Measurements from ENCODE around the gene SMARCB1. TPM values are rescaled to one million over a fixed set of nuclear protein-coding genes. Genes with fewer than 3 reads are reported as not detected.

The SMARCB1 gene
- total and polyA plus RNA-seq, 2 of the 4 experiments (the other 2 are of a cell fraction) = 110 to 159 TPM

GRCh38 chr22:23837496-23837859, 50.7 kb downstream of the SMARCB1 start:
- no peak overlapping the region for H3K4me2 ChIP-seq (ENCODE audit: low read depth, low read length)
- ATAC-seq (ENCODE audit: low read depth) = no peak
- peaks cover 33% of the 10 kb centered on the region for H3K36me3 ChIP-seq (ENCODE audit: control insufficient read depth, insufficient read depth, low read length)
- no peak overlapping the region for H3K4me3 ChIP-seq (ENCODE audit: insufficient read depth, low read depth, low read length)
- intact Hi-C loops (cut with micrococcal nuclease) (no loop called here), dilution Hi-C loops (cut with HindIII; ENCODE audit: low sequenced_read_pairs, unreplicated experiment) (no loop called here), in situ Hi-C loops (cut with MboI; ENCODE audit: low sequenced_read_pairs) (no loop called here)
- no peaks in the 10 kb centered on the region; the same call in 1 of the 2 replicates for H3K27me3 ChIP-seq (ENCODE audit: control insufficient read depth, insufficient read depth, low read length)
- no peak overlapping the region for H2BK15ac ChIP-seq (ENCODE audit: low read depth, low read length)
- H3K4me1 ChIP-seq (ENCODE audit: control insufficient read depth, insufficient read depth, low read length) = peaks cover 2% of the 10 kb centered on the region
- H3K79me1 ChIP-seq (ENCODE audit: low read depth in 1 of 2, low read length in 2 of 2) = peaks cover 0 to 14% of the 10 kb centered on the region in 2 experiments; a peak in 2 of 4 replicates
- BruUV-seq (replicated peaks) = no TSS peak
- ChIA-PET CTCF (no interaction called here), POLR2A (ENCODE audit: unreplicated experiment) (no interaction called here)
- no peak overlapping the region for H2BK5ac ChIP-seq (ENCODE audit: low read depth, low read length, poor library complexity, severe bottlenecking)
- H3K9ac ChIP-seq (ENCODE audit: low read depth, low read length) = no peak overlapping the region
- no peak overlapping the region for H3K4ac ChIP-seq (ENCODE audit: low read depth, low read length)
- H3K56ac ChIP-seq (ENCODE audit: extremely low read depth, insufficient read depth, low read length) = no peak overlapping the region
- no peak overlapping the region for H3K23ac ChIP-seq (ENCODE audit: low read depth, low read length)
- 77% methylated on average over 12 of the region's 12 CpGs; no CpG with 5 or more reads in 1 of the 2 experiments for WGBS, 2 experiments (ENCODE audit: extremely low coverage in 2 of 2, insufficient read length in 1 of 2)
- H3K9me1 ChIP-seq (ENCODE audit: insufficient read depth, low read length) = no peaks in the 10 kb centered on the region
- H3K27ac ChIP-seq (ENCODE audit: insufficient read depth, low read length) = no peak overlapping the region
- H4K20me1 ChIP-seq (ENCODE audit: insufficient read depth, low read length) = peaks cover 16% of the 10 kb centered on the region; the same call in 1 of the 2 replicates
- no peak overlapping the region for H2BK120ac ChIP-seq (ENCODE audit: low read depth, low read length)
- H2AK9ac ChIP-seq (replicated peaks; ENCODE audit: low read depth, low read length, poor library complexity) = no peak overlapping the region
- no peak overlapping the region for H2AK5ac ChIP-seq (ENCODE audit: low read depth, low read length)
- no peak overlapping the region for H4K5ac ChIP-seq (ENCODE audit: low read depth, low read length)
- H2BK20ac ChIP-seq (ENCODE audit: low read depth, low read length) = no peak overlapping the region
- H4K91ac ChIP-seq (ENCODE audit: insufficient read depth, low read depth, low read length) = no peak overlapping the region
- DNase-seq = no peak
- no peak overlapping the region for H3K14ac ChIP-seq (replicated peaks; ENCODE audit: low read depth, low read length)
- H4K8ac ChIP-seq (ENCODE audit: low read depth in 2 of 2, low read length in 2 of 2) = no peak overlapping the region
- H2AFZ ChIP-seq (replicated peaks; ENCODE audit: low read length, poor library complexity) = no peak overlapping the region
- H3K18ac ChIP-seq (ENCODE audit: low read depth, low read length) = no peak overlapping the region
- no peak for TF ChIP-seq BHLHE40 (IDR thresholded peaks at IDR 0.05; ENCODE audit: low read depth, low read length)
- TF ChIP-seq CEBPB (IDR thresholded peaks at IDR 0.05; ENCODE audit: low read depth, low read length) = no peak
- TF ChIP-seq RCOR1 (IDR thresholded peaks at IDR 0.05; ENCODE audit: insufficient replicate concordance, low read length) = no peak
- no peak for TF ChIP-seq NFE2L2 (IDR thresholded peaks at IDR 0.05; ENCODE audit: low read depth, low read length)
- TF ChIP-seq, protein P1, sequence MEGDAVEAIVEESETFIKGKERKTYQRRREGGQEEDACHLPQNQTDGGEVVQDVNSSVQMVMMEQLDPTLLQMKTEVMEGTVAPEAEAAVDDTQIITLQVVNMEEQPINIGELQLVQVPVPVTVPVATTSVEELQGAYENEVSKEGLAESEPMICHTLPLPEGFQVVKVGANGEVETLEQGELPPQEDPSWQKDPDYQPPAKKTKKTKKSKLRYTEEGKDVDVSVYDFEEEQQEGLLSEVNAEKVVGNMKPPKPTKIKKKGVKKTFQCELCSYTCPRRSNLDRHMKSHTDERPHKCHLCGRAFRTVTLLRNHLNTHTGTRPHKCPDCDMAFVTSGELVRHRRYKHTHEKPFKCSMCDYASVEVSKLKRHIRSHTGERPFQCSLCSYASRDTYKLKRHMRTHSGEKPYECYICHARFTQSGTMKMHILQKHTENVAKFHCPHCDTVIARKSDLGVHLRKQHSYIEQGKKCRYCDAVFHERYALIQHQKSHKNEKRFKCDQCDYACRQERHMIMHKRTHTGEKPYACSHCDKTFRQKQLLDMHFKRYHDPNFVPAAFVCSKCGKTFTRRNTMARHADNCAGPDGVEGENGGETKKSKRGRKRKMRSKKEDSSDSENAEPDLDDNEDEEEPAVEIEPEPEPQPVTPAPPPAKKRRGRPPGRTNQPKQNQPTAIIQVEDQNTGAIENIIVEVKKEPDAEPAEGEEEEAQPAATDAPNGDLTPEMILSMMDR (conservative IDR thresholded peaks at IDR 0.05; ENCODE audit: low read depth, low read length) = no peak
- no peak for TF ChIP-seq CHD1 (IDR thresholded peaks at IDR 0.05; ENCODE audit: low read depth, low read length)
- TF ChIP-seq SMC3 (IDR thresholded peaks at IDR 0.05; ENCODE audit: low read depth, low read length) = no peak
- no peak for TF ChIP-seq FOS (IDR thresholded peaks at IDR 0.05; ENCODE audit: low read depth, low read length)
- no peak for TF ChIP-seq MXI1 (IDR thresholded peaks at IDR 0.05; ENCODE audit: borderline replicate concordance, low read depth, low read length)
- no peak for TF ChIP-seq ELK1 (IDR thresholded peaks at IDR 0.05; ENCODE audit: borderline replicate concordance, low read depth, low read length)
- TF ChIP-seq RAD21 (IDR thresholded peaks at IDR 0.05; ENCODE audit: low read length) = no peak
- TF ChIP-seq RFX5 (IDR thresholded peaks at IDR 0.05; ENCODE audit: low read depth, low read length) = no peak
- TF ChIP-seq MAFK (IDR thresholded peaks at IDR 0.05; ENCODE audit: low read depth, low read length) = no peak
- TF ChIP-seq, protein P2, sequence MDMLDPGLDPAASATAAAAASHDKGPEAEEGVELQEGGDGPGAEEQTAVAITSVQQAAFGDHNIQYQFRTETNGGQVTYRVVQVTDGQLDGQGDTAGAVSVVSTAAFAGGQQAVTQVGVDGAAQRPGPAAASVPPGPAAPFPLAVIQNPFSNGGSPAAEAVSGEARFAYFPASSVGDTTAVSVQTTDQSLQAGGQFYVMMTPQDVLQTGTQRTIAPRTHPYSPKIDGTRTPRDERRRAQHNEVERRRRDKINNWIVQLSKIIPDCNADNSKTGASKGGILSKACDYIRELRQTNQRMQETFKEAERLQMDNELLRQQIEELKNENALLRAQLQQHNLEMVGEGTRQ (IDR thresholded peaks at IDR 0.05; ENCODE audit: low read depth, low read length) = no peak
- no peak for TF ChIP-seq MAZ (IDR thresholded peaks at IDR 0.05; ENCODE audit: borderline replicate concordance, low read depth, low read length)
- TF ChIP-seq POLR2A (IDR thresholded peaks at IDR 0.05; ENCODE audit: low read depth, low read length) = no peak
- H3K9me3 ChIP-seq (ENCODE audit: control insufficient read depth, insufficient read depth, low read length) = no peaks in the 10 kb centered on the region
